ENCODE measurements around the gene FLNB. TPM values are rescaled to one million over a fixed set of nuclear protein-coding genes. Genes with fewer than 3 reads are reported as not detected.

FLNB gene
- total and polyA plus RNA-seq, 2 of the 13 experiments (the other 11 are each of a cell fraction or from before 2014, with no cell fraction given), result 106 to 130 TPM

GRCh38 chr3:58038675-58039292, 30.6 kb downstream of the FLNB start (continued):
- TF ChIP-seq ZNF362 (CRISPR knock-in tag; IDR thresholded peaks at IDR 0.05; ENCODE audit: borderline replicate concordance), result peak; percentile 65; the same call in 1 of the 2 replicates
- TF ChIP-seq SOX13 (IDR thresholded peaks at IDR 0.05), result no peak
- peak in 1 of 2 experiments; percentile 30; a peak in 1 of 4 replicates for TF ChIP-seq SOX13 (CRISPR knock-in tag; conservative IDR thresholded peaks at IDR 0.05 in 1 of 2, IDR thresholded peaks at IDR 0.05 in 1 of 2)
- no peak for TF ChIP-seq NFYB (CRISPR knock-in tag; IDR thresholded peaks at IDR 0.05)
- no peak for TF ChIP-seq ZMYM3 (CRISPR knock-in tag; IDR thresholded peaks at IDR 0.05)
- TF ChIP-seq TEAD3 (CRISPR knock-in tag; optimal IDR thresholded peaks at IDR 0.05; ENCODE audit: borderline replicate concordance), result peak; percentile 55
- no peak for TF ChIP-seq ZSCAN20 (CRISPR knock-in tag; IDR thresholded peaks at IDR 0.05; ENCODE audit: borderline replicate concordance)
- 0 out of 2 replicates have a peak, but pooled peaks have one; percentile 26 for TF ChIP-seq MAX (IDR thresholded peaks at IDR 0.05)
- TF ChIP-seq SSRP1 (CRISPR knock-in tag; IDR thresholded peaks at IDR 0.05), result no peak
- no peak for TF ChIP-seq PAWR (CRISPR knock-in tag; IDR thresholded peaks at IDR 0.05; ENCODE audit: borderline replicate concordance)
- no peak for TF ChIP-seq NFE2 (CRISPR knock-in tag; IDR thresholded peaks at IDR 0.05)
- TF ChIP-seq CAMTA2 (CRISPR knock-in tag; IDR thresholded peaks at IDR 0.05; ENCODE audit: borderline replicate concordance), result no peak
- no peak for TF ChIP-seq MIER3 (CRISPR knock-in tag; IDR thresholded peaks at IDR 0.05; ENCODE audit: borderline replicate concordance)
- TF ChIP-seq DBP (CRISPR knock-in tag; IDR thresholded peaks at IDR 0.05; ENCODE audit: not compliant biosample characterization), result no peak
- no peak for TF ChIP-seq NR0B2 (CRISPR knock-in tag; IDR thresholded peaks at IDR 0.05)
- TF ChIP-seq ZNF326 (CRISPR knock-in tag; IDR thresholded peaks at IDR 0.05; ENCODE audit: borderline replicate concordance), result no peak
- no peak for TF ChIP-seq ZBTB49 (CRISPR knock-in tag; IDR thresholded peaks at IDR 0.05; ENCODE audit: borderline replicate concordance)
- no peak for TF ChIP-seq ZNF468 (CRISPR knock-in tag; IDR thresholded peaks at IDR 0.05)
- TF ChIP-seq ZNF180 (CRISPR knock-in tag; IDR thresholded peaks at IDR 0.05; ENCODE audit: borderline replicate concordance, low read depth), result no peak
